Neutrophil (primary cell): ENCODE measurements around the gene GRIN2A.

ENCODE experiments used
- H3K27ac ChIP-seq: fragments of 200-600 bp; sonication (generic); 2 replicates; pipeline ENCODE4 v1.5.1; 2016; ENCODE audit warnings: mild to moderate bottlenecking, moderate library complexity
- H3K27me3 ChIP-seq: fragments of 200-600 bp; sonication (generic); 2 replicates; pipeline ENCODE4 v1.6.0; 2016; ENCODE audit warnings: mild to moderate bottlenecking
- H3K36me3 ChIP-seq: fragments of 200-600 bp; sonication (generic); 2 replicates; pipeline ENCODE4 v1.5.1; 2017
- H3K4me1 ChIP-seq, 2 experiments: fragments of 200-600 bp in 1 of 2; sonication (generic) in 1 of 2; 1 replicate in 1 of 2; 2 replicates in 1 of 2; pipeline versions ENCODE4 v1.5.1 to v1.6.1; 2013 to 2016; ENCODE audit warnings: low read depth in 1 of 2, low read length in 1 of 2, mild to moderate bottlenecking in 1 of 2, moderate library complexity in 1 of 2; ENCODE audit not compliant: control insufficient read depth in 1 of 2, insufficient read depth in 1 of 2
- H3K4me3 ChIP-seq, 2 experiments: fragments of 200-600 bp in 1 of 2; sonication (generic) in 1 of 2; 1 replicate in 1 of 2; 2 replicates in 1 of 2; pipeline ENCODE4 v1.5.1; 2013 to 2016; ENCODE audit warnings: low read depth in 1 of 2, low read length in 1 of 2, mild to moderate bottlenecking in 1 of 2, moderate library complexity in 1 of 2
- H3K9me3 ChIP-seq: fragments of 200-600 bp; sonication (generic); 2 replicates; pipeline ENCODE4 v1.5.1; 2016
- TF ChIP-seq, protein P1 (sequence below): fragments of 200-600 bp; sonication (generic); IDR thresholded peaks from 2 replicates; pipeline ENCODE4 v1.5.1; 2016; ENCODE audit warnings: antibody characterized with exemption

The GRIN2A gene

DNA sequence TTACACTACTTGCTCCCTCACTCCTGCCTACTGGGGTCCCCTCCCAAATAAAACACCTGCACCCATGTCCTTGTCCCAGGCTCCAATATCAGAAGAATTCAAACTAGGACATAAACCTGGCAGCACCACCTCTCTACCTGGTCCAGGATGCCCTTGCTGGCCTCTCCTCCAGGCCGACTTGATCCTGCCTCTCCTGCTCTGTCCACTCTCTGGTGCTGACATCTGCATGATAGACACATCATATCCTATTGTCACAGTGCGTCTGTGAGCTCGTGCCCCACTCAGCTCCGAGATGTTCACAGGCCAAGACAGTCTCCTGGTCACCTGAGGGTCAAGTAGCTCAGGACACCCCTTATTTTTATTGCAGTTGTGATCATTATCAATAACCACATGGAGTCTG, 31.5 kb upstream of the GRIN2A start:
- H3K9me3 ChIP-seq: no peaks in the 10 kb centered on the region
- no peak overlapping the region for H3K4me3 ChIP-seq
- no peak overlapping the region for H3K27ac ChIP-seq
- TF ChIP-seq, protein P1, sequence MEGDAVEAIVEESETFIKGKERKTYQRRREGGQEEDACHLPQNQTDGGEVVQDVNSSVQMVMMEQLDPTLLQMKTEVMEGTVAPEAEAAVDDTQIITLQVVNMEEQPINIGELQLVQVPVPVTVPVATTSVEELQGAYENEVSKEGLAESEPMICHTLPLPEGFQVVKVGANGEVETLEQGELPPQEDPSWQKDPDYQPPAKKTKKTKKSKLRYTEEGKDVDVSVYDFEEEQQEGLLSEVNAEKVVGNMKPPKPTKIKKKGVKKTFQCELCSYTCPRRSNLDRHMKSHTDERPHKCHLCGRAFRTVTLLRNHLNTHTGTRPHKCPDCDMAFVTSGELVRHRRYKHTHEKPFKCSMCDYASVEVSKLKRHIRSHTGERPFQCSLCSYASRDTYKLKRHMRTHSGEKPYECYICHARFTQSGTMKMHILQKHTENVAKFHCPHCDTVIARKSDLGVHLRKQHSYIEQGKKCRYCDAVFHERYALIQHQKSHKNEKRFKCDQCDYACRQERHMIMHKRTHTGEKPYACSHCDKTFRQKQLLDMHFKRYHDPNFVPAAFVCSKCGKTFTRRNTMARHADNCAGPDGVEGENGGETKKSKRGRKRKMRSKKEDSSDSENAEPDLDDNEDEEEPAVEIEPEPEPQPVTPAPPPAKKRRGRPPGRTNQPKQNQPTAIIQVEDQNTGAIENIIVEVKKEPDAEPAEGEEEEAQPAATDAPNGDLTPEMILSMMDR: no peak
- H3K27me3 ChIP-seq: no peaks in the 10 kb centered on the region
- H3K4me1 ChIP-seq: no peaks in the 10 kb centered on the region
- no peaks in the 10 kb centered on the region for H3K36me3 ChIP-seq

DNA sequence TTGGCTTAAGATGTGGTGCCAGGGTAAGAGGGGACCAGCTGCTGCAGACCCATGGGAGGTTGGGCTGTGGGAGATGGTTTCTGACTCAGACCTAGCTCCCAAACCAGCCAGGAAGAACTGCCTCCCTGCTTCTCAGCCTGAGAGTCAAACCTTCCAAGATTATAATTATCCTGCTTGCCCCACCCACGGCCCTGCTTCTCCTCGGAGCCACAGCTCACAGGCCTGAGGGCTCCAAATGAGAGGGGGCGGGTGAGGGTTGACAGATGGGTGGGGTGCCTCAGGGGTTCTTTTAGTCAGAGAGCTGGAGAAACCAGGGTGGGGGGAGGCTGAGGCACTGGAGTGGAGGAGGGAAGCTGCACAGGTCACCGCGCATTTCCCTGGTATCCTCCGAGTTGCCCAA, 28.7 kb upstream of the GRIN2A start:
- Histone ChIP-seq H3K36me3 (no peaks in the 10 kb centered on the region), H3K4me1 (no peaks in the 10 kb centered on the region), H3K27me3 (no peaks in the 10 kb centered on the region), H3K4me3 (no peak overlapping the region), H3K9me3 (no peaks in the 10 kb centered on the region), H3K27ac (no peak overlapping the region)
- TF ChIP-seq, protein P1: no peak

DNA sequence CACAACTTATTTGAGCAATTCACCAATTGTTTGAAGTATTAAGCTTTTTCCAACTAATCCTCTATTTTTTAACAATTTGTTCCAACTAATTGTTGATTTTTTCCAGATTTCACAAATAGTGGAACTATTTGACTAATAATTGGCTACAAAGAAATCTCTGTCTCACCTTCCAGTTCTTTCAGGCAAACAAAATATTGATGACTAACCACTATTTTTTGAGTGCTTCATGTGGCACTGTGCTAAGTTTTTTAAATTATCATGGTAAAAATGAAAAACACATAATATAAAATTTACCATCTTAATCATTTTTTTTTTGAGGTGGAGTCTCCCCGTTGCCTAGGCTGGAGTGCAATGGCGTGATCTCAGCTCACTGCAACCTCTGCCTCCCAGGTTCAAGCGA, 24.6 kb upstream of the GRIN2A start:
- H3K27me3 ChIP-seq: no peaks in the 10 kb centered on the region
- H3K4me1 ChIP-seq: no peaks in the 10 kb centered on the region
- H3K36me3 ChIP-seq: no peaks in the 10 kb centered on the region
- no peak overlapping the region for H3K27ac ChIP-seq
- TF ChIP-seq, protein P1: no peak
- H3K9me3 ChIP-seq: no peaks in the 10 kb centered on the region
- H3K4me3 ChIP-seq: no peak overlapping the region

DNA sequence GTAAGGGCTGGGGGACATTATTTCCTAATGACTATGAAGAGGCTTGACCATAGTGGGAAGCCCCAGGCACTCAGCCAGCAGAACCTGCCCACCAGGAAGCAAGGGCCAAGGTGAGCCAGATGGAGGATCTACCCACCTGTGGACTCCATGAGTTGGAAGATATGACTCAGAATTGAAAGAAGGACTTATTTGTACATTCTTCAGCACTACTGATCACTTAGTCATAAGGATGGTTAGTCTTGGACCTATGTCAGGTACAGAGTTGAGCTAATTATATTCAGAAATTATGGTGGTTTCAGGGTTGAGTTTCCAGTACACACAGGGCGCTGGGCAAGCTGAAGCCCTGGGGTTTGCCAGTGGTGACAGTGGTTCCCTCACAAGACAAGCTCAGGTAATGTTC, 24.0 kb upstream of the GRIN2A start:
- Histone ChIP-seq H3K27me3 (no peaks in the 10 kb centered on the region), H3K27ac (no peak overlapping the region), H3K36me3 (no peaks in the 10 kb centered on the region), H3K9me3 (no peaks in the 10 kb centered on the region), H3K4me1 (no peaks in the 10 kb centered on the region), H3K4me3 (no peak overlapping the region)
- TF ChIP-seq, protein P1: no peak

GRCh38 chr16:10205688-10206087, 23.5 kb upstream of the GRIN2A start:
- Histone ChIP-seq H3K9me3 (no peaks in the 10 kb centered on the region), H3K27ac (no peak overlapping the region), H3K36me3 (no peaks in the 10 kb centered on the region), H3K4me3 (no peak overlapping the region), H3K4me1 (no peaks in the 10 kb centered on the region), H3K27me3 (no peaks in the 10 kb centered on the region)
- TF ChIP-seq, protein P1: no peak

DNA sequence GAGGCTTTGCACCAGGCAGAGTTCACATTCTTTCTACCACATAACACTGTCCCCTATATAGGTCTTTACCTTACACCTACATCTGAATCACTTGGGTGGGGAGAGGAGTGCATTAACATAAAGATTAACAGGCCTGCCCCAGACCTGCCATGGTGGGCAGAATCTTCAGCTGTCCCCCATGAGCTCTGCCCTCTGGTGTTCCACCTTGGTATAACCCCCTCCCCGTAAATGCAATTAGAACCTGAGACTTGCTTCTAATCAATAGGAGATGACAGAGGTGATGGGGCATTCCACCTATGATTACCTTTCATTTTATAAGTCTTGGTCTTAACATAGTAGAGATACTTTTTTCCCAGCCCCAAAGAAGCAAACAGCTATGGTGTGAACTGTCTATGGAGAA, 20.4 kb upstream of the GRIN2A start:
- Histone ChIP-seq H3K9me3 (no peaks in the 10 kb centered on the region), H3K36me3 (no peaks in the 10 kb centered on the region), H3K4me3 (no peak overlapping the region), H3K27me3 (no peaks in the 10 kb centered on the region), H3K27ac (no peak overlapping the region), H3K4me1 (no peaks in the 10 kb centered on the region)
- TF ChIP-seq, protein P1: no peak
